AG08395 (cell line): ENCODE results near the gene PMF1.
"Not testable (repeated sequence)": the region's sequence is repeated elsewhere in the genome, so short reads cannot be mapped to it uniquely, and the experiment has no call there.

Source experiments
- DNase-seq: peaks from one replicate; pipeline ENCODE4 v3.0.0; 2012; ENCODE audit warnings: mixed read lengths, low spot score

PMF1 gene

GRCh38 chr1:156212833-156213643 lies at the start of gene PMF1:
PMF1 (plus strand) TSS chr1:156213007; CDS start chr1:156213016, 9 bp downstream.
- DNase-seq, result peak; percentile 100

- DNase-seq, result no peak
Measured at GRCh38 chr1:156163712-156164111, 49.1 kb upstream of the PMF1 start.

- DNase-seq, result no peak
Measured at GRCh38 chr1:156164125-156164831, 48.5 kb upstream of the PMF1 start.

GRCh38 chr1:156165083-156165482 lies 47.7 kb upstream of the PMF1 start:
- DNase-seq, result no peak

- DNase-seq, result peak; percentile 7
Measured at GRCh38 chr1:156167536-156167935, 45.3 kb upstream of the PMF1 start.

- no peak for DNase-seq
Measured at GRCh38 chr1:156172696-156173470, 39.9 kb upstream of the PMF1 start.

- DNase-seq, result no peak
Measured at GRCh38 chr1:156176610-156177210, 36.1 kb upstream of the PMF1 start.

- no peak for DNase-seq
Measured at GRCh38 chr1:156177919-156178654, 34.7 kb upstream of the PMF1 start.

- DNase-seq, result no peak
Measured at GRCh38 chr1:156180471-156180870, 32.3 kb upstream of the PMF1 start.

- DNase-seq, result not testable (repeated sequence)
Measured at GRCh38 chr1:156181391-156181924, 31.3 kb upstream of the PMF1 start.

GRCh38 chr1:156182010-156182779 lies 30.6 kb upstream of the PMF1 start:
- DNase-seq, result not testable (repeated sequence)

GRCh38 chr1:156186347-156187177 lies 26.2 kb upstream of the PMF1 start:
- not testable (repeated sequence) for DNase-seq

- not testable (repeated sequence) for DNase-seq
Measured at GRCh38 chr1:156190265-156190664, 22.5 kb upstream of the PMF1 start.

GRCh38 chr1:156191292-156191964 lies 21.4 kb upstream of the PMF1 start:
- no peak for DNase-seq

GRCh38 chr1:156193208-156193487 lies 19.7 kb upstream of the PMF1 start:
- no peak for DNase-seq

- peak; percentile 98 for DNase-seq
Measured at GRCh38 chr1:156193488-156194299, 19.1 kb upstream of the PMF1 start, which contains the start of gene SLC25A44. SLC25A44 (plus strand) TSS chr1:156194104; CDS start chr1:156199848, 5,744 bp downstream.

GRCh38 chr1:156194300-156194652 lies 18.5 kb upstream of the PMF1 start:
- DNase-seq, result no peak

- DNase-seq, result no peak
Measured at GRCh38 chr1:156195853-156196252, 17.0 kb upstream of the PMF1 start.
